SU-DHL-6 (cell line): ENCODE results near the gene GMDS.

Source experiments
- H2AFZ ChIP-seq: fragments of 200-600 bp; sonication (generic); 2 replicates; pipeline ENCODE4 v1.6.1; 2014; ENCODE audit warnings: low read depth, mild to moderate bottlenecking, moderate library complexity, mixed read lengths, antibody characterized with exemption, low read length; ENCODE audit not compliant: severe bottlenecking
- H3F3A ChIP-seq: fragments of 200-600 bp; shearing (Covaris generic); 2 replicates; pipeline ENCODE4 v1.6.0; 2016; ENCODE audit warnings: antibody characterized with exemption, mild to moderate bottlenecking; ENCODE audit not compliant: insufficient read depth
- H3K27ac ChIP-seq: fragments of 200-600 bp; sonication (generic); 2 replicates; pipeline ENCODE4 v1.5.1; 2016; ENCODE audit warnings: low read depth, mild to moderate bottlenecking, low read length, moderate library complexity, mixed read lengths
- H3K27me3 ChIP-seq: fragments of 200-600 bp; sonication (generic), shearing (Covaris generic); 2 replicates; pipeline ENCODE4 v1.6.0; 2014; ENCODE audit warnings: mild to moderate bottlenecking, low read length
- H3K36me3 ChIP-seq: fragments of 200-600 bp; sonication (generic); 2 replicates; pipeline ENCODE4 v1.6.1; 2014; ENCODE audit warnings: mild to moderate bottlenecking, low read length, mixed read lengths
- H3K4me2 ChIP-seq: fragments of 300-600, 200-600 bp; shearing (Covaris generic), sonication (generic); 2 replicates; pipeline ENCODE4 v1.6.0; 2014; ENCODE audit warnings: low read length, low read depth, mild to moderate bottlenecking; ENCODE audit not compliant: poor library complexity, severe bottlenecking
- H3K4me3 ChIP-seq: fragments of 200-600 bp; sonication (generic); 2 replicates; pipeline ENCODE4 v1.5.1; 2014; ENCODE audit warnings: antibody characterized with exemption, low read length, mild to moderate bottlenecking, mixed read lengths; ENCODE audit not compliant: insufficient read depth, poor library complexity, severe bottlenecking
- H3K79me2 ChIP-seq: fragments of 200-600 bp; sonication (generic); 2 replicates; pipeline ENCODE4 v1.6.1; 2014; ENCODE audit warnings: mild to moderate bottlenecking, low read length, moderate library complexity; ENCODE audit not compliant: insufficient read depth
- H3K9ac ChIP-seq: fragments of 200-600 bp; sonication (generic); 2 replicates; pipeline ENCODE4 v1.7.0; 2014; ENCODE audit warnings: mild to moderate bottlenecking, low read length
- H3K9me2 ChIP-seq: fragments of 200-600 bp; sonication (generic); replicated peaks from 2 replicates; pipeline ENCODE4 v1.6.1; 2014; ENCODE audit warnings: low read length; ENCODE audit not compliant: insufficient read depth
- H3K9me3 ChIP-seq: fragments of 200-600 bp; sonication (generic); 2 replicates; pipeline ENCODE4 v1.6.1; 2014; ENCODE audit warnings: low read length, mixed read lengths; ENCODE audit not compliant: insufficient read depth
- H4K20me1 ChIP-seq: fragments of 200-600 bp; sonication (generic); 2 replicates; pipeline ENCODE4 v1.6.1; 2014; ENCODE audit warnings: low read depth, mild to moderate bottlenecking, antibody characterized with exemption, low read length, moderate library complexity, mixed read lengths
- CTCF ChIP-seq: fragments of 200-600 bp; sonication (generic); IDR thresholded peaks from one replicate; pipeline ENCODE4 v1.5.1; 2017; ENCODE audit warnings: antibody characterized with exemption, mild to moderate bottlenecking, low read length, moderate library complexity; ENCODE audit not compliant: insufficient read depth, poor library complexity, severe bottlenecking
- EZH2phosphoT487 ChIP-seq: fragments of 200-600 bp; sonication (generic), shearing (Covaris generic); conservative IDR thresholded peaks from 2 replicates; pipeline ENCODE4 v1.6.1; 2018; ENCODE audit warnings: mild to moderate bottlenecking, antibody characterized with exemption, low read length, moderate library complexity, mixed read lengths

GMDS gene

GRCh38 chr6:1618311-1619097 lies 626.9 kb downstream of the GMDS start:
- Histone ChIP-seq H3K9me3 (no peaks in the 10 kb centered on the region), H3F3A (no peaks in the 10 kb centered on the region), H2AFZ (no peak overlapping the region), H3K4me3 (no peak overlapping the region), H3K36me3 (no peaks in the 10 kb centered on the region), H3K9ac (no peak overlapping the region), H4K20me1 (no peaks in the 10 kb centered on the region), H3K27me3 (no peaks in the 10 kb centered on the region), H3K4me2 (no peak overlapping the region), H3K79me2 (no peaks in the 10 kb centered on the region), H3K27ac (no peak overlapping the region), H3K9me2 (no peaks in the 10 kb centered on the region)
- TF ChIP-seq CTCF: no peak
- no peak for TF ChIP-seq EZH2phosphoT487

- Histone ChIP-seq H3K79me2 (no peaks in the 10 kb centered on the region), H3K9ac (no peak overlapping the region), H2AFZ (no peak overlapping the region), H3K36me3 (no peaks in the 10 kb centered on the region), H3K27ac (no peak overlapping the region), H3F3A (peaks cover 7% of the 10 kb centered on the region), H3K9me2 (no peaks in the 10 kb centered on the region), H3K4me2 (no peak overlapping the region), H4K20me1 (no peaks in the 10 kb centered on the region), H3K9me3 (no peaks in the 10 kb centered on the region), H3K27me3 (no peaks in the 10 kb centered on the region), H3K4me3 (no peak overlapping the region)
- TF ChIP-seq EZH2phosphoT487 (no peak), CTCF (no peak)
Measured at GRCh38 chr6:1617466-1618310, 627.7 kb downstream of the GMDS start.

GRCh38 chr6:1616701-1617463 lies 628.5 kb downstream of the GMDS start:
- H3K27me3 ChIP-seq: no peaks in the 10 kb centered on the region
- no peak overlapping the region for H2AFZ ChIP-seq
- H3K9me3 ChIP-seq: no peaks in the 10 kb centered on the region
- no peaks in the 10 kb centered on the region for H3K79me2 ChIP-seq
- no peaks in the 10 kb centered on the region for H4K20me1 ChIP-seq
- H3K36me3 ChIP-seq: no peaks in the 10 kb centered on the region
- no peak overlapping the region for H3K4me3 ChIP-seq
- TF ChIP-seq CTCF: no peak
- TF ChIP-seq EZH2phosphoT487: no peak
- H3K27ac ChIP-seq: no peak overlapping the region
- H3K4me2 ChIP-seq: no peak overlapping the region
- H3K9me2 ChIP-seq: no peaks in the 10 kb centered on the region
- H3K9ac ChIP-seq: no peak overlapping the region
- peaks cover 15% of the 10 kb centered on the region for H3F3A ChIP-seq
